Osteocyte (in vitro differentiated cells): ENCODE measurements around the gene CASP1. TPM values are rescaled to one million over a fixed set of nuclear protein-coding genes. Genes with fewer than 3 reads are reported as not detected.
"Not testable (repeated sequence)": the region's sequence is repeated elsewhere in the genome, so short reads cannot be mapped to it uniquely, and the experiment has no call there.

Source experiments
- DNase-seq: peaks from one replicate; pipeline ENCODE4 v3.0.0; 2021; ENCODE audit warnings: mixed read lengths; ENCODE audit not compliant: unreplicated experiment; ENCODE audit errors: extremely low spot score
- H3K27ac Mint-ChIP-seq: one replicate; pipeline ENCODE4 v1.8.0; 2021; ENCODE audit warnings: mild to moderate bottlenecking, mixed read lengths; ENCODE audit not compliant: unreplicated experiment
- H3K27me3 Mint-ChIP-seq: one replicate; pipeline ENCODE4 v1.8.0; 2021; ENCODE audit warnings: mixed read lengths; ENCODE audit not compliant: unreplicated experiment
- H3K36me3 Mint-ChIP-seq: one replicate; pipeline ENCODE4 v1.8.0; 2021; ENCODE audit warnings: mixed read lengths; ENCODE audit not compliant: unreplicated experiment
- H3K4me1 Mint-ChIP-seq: one replicate; pipeline ENCODE4 v1.8.0; 2021; ENCODE audit warnings: mixed read lengths; ENCODE audit not compliant: unreplicated experiment
- H3K4me3 Mint-ChIP-seq: one replicate; pipeline ENCODE4 v1.8.0; 2021; ENCODE audit warnings: mild to moderate bottlenecking, moderate library complexity, mixed read lengths; ENCODE audit not compliant: unreplicated experiment
- H3K9me3 Mint-ChIP-seq: one replicate; pipeline ENCODE4 v1.8.0; 2021; ENCODE audit warnings: mixed read lengths; ENCODE audit not compliant: unreplicated experiment
- CTCF ChIP-seq: fragments of 200-600 bp; sonication (generic); IDR thresholded peaks from 2 replicates; pipeline ENCODE4 v1.5.0; 2021; ENCODE audit warnings: antibody characterized with exemption, mild to moderate bottlenecking, moderate library complexity
- total RNA-seq: library from RNA; stranded (reverse); gene quantifications from 2 replicates; pipeline ENCODE4 v1.2.1, GENCODE V29; 2021

Gene CASP1
- total RNA-seq, 1 donor from 2014 or later = 1.1 TPM

GRCh38 chr11:105049481-105049880, 14.5 kb upstream of the CASP1 start:
- Mint-ChIP-seq H3K36me3 (no peaks in the 10 kb centered on the region), H3K4me1 (peaks cover 31% of the 10 kb centered on the region), H3K27me3 (no peaks in the 10 kb centered on the region), H3K4me3 (no peak overlapping the region), H3K9me3 (peaks cover 3% of the 10 kb centered on the region), H3K27ac (no peak overlapping the region)
- TF ChIP-seq CTCF = no peak
- no peak for DNase-seq

GRCh38 chr11:105046898-105047579, 12.1 kb upstream of the CASP1 start:
- no peak for DNase-seq
- Mint-ChIP-seq H3K4me1 (peaks cover 38% of the 10 kb centered on the region), H3K4me3 (peak overlapping the region; percentile 12), H3K27me3 (no peaks in the 10 kb centered on the region), H3K9me3 (no peaks in the 10 kb centered on the region), H3K27ac (peak overlapping the region; percentile 70), H3K36me3 (no peaks in the 10 kb centered on the region)
- TF ChIP-seq CTCF = no peak

- H3K9me3 Mint-ChIP-seq = no peaks in the 10 kb centered on the region
- TF ChIP-seq CTCF = no peak
- H3K27me3 Mint-ChIP-seq = no peaks in the 10 kb centered on the region
- no peaks in the 10 kb centered on the region for H3K36me3 Mint-ChIP-seq
- H3K4me3 Mint-ChIP-seq = no peak overlapping the region
- peaks cover 38% of the 10 kb centered on the region for H3K4me1 Mint-ChIP-seq
- peak overlapping the region; percentile 58 for H3K27ac Mint-ChIP-seq
- DNase-seq = no peak
Observed at GRCh38 chr11:105045676-105046296, 10.8 kb upstream of the CASP1 start.

- not testable (repeated sequence) for DNase-seq, H3K27me3 Mint-ChIP-seq, H3K9me3 Mint-ChIP-seq, H3K36me3 Mint-ChIP-seq
- peak within 1 kb of the TSS; percentile 80 for H3K27ac Mint-ChIP-seq
- H3K4me3 Mint-ChIP-seq = peak within 1 kb of the TSS; percentile 62
- peaks cover 38% of the 10 kb centered on the region for H3K4me1 Mint-ChIP-seq
Observed at GRCh38 chr11:105044557-105045524, 9.9 kb upstream of the CASP1 start, which contains the start of gene CARD16. Gene CARD16 (minus strand): TSS chr11:105045335. CDS start chr11:105045297, 38 bp downstream.

GRCh38 chr11:105042178-105042577, 7.2 kb upstream of the CASP1 start:
- Mint-ChIP-seq H3K4me3 (no peak overlapping the region), H3K27me3 (no peaks in the 10 kb centered on the region), H3K4me1 (peaks cover 34% of the 10 kb centered on the region), H3K36me3 (no peaks in the 10 kb centered on the region), H3K27ac (no peak overlapping the region), H3K9me3 (no peaks in the 10 kb centered on the region)
- TF ChIP-seq CTCF = no peak
- DNase-seq = no peak
